ENCODE measurements around the gene BUD23. TPM values are rescaled to one million over a fixed set of nuclear protein-coding genes. Genes with fewer than 3 reads are reported as not detected.

Gene BUD23
- total RNA-seq, 3 donors from 2014 or later, result 39.5 to 49.8 (median 41.0) TPM

- Histone ChIP-seq H3K9me3 (no peaks in the 10 kb centered on the region), H3K27me3 (no peaks in the 10 kb centered on the region), H3K4me3 (no peak overlapping the region), H3K4me1 (peaks cover 0 to 3% of the 10 kb centered on the region in 2 donors), H3K27ac (no peak overlapping the region), H3K36me3 (no peaks in the 10 kb centered on the region)
- no peak for DNase-seq (ENCODE audit: low spot score in 2 of 2)
- intact Hi-C loops (cut with DNase I; ENCODE audit: low total_unique reads), result no loop called here
- TF ChIP-seq POLR2A (IDR thresholded peaks at IDR 0.05) (no peak), CTCF (IDR thresholded peaks at IDR 0.05) (no peak), POLR2AphosphoS5 (IDR thresholded peaks at IDR 0.05) (no peak)
Observed at GRCh38 chr7:73732397-73732796, 49.0 kb downstream of the BUD23 start.

- Histone ChIP-seq H3K4me3 (no peak overlapping the region), H3K27ac (peak overlapping the region; percentile 70 to 80), H3K4me1 (peaks cover 0 to 8% of the 10 kb centered on the region in 2 donors), H3K27me3 (no peaks in the 10 kb centered on the region), H3K9me3 (no peaks in the 10 kb centered on the region), H3K36me3 (no peaks in the 10 kb centered on the region)
- intact Hi-C loops (cut with DNase I; ENCODE audit: low total_unique reads), result no loop called here
- TF ChIP-seq POLR2AphosphoS5 (IDR thresholded peaks at IDR 0.05) (peak; percentile 55 to 74 (median 70)), POLR2A (IDR thresholded peaks at IDR 0.05) (no peak), CTCF (IDR thresholded peaks at IDR 0.05) (peak; percentile 64 to 84 (median 79))
- DNase-seq (ENCODE audit: low spot score in 2 of 2), result peak; percentile 68 to 84
Observed at GRCh38 chr7:73734619-73735527, 51.5 kb downstream of the BUD23 start.

- no peaks in the 10 kb centered on the region for H3K36me3 ChIP-seq
- intact Hi-C loops (cut with DNase I; ENCODE audit: low total_unique reads), result no loop called here
- H3K4me3 ChIP-seq, result no peak overlapping the region
- H3K4me1 ChIP-seq, result peaks cover 0 to 10% of the 10 kb centered on the region in 2 donors
- peak overlapping the region; percentile 70 to 80 for H3K27ac ChIP-seq
- TF ChIP-seq POLR2A (IDR thresholded peaks at IDR 0.05) (no peak), CTCF (IDR thresholded peaks at IDR 0.05) (no peak), POLR2AphosphoS5 (IDR thresholded peaks at IDR 0.05) (no peak)
- no peak for DNase-seq (ENCODE audit: low spot score in 2 of 2)
- no peaks in the 10 kb centered on the region for H3K27me3 ChIP-seq
- no peaks in the 10 kb centered on the region for H3K9me3 ChIP-seq
Observed at GRCh38 chr7:73735528-73735905, 52.1 kb downstream of the BUD23 start.

- no peaks in the 10 kb centered on the region for H3K9me3 ChIP-seq
- TF ChIP-seq POLR2AphosphoS5 (IDR thresholded peaks at IDR 0.05), result no peak
- no peak for TF ChIP-seq POLR2A (IDR thresholded peaks at IDR 0.05)
- no peak for TF ChIP-seq CTCF (IDR thresholded peaks at IDR 0.05)
- no peaks in the 10 kb centered on the region for H3K27me3 ChIP-seq
- no peak overlapping the region for H3K4me3 ChIP-seq
- no peaks in the 10 kb centered on the region for H3K36me3 ChIP-seq
- intact Hi-C loops (cut with DNase I; ENCODE audit: low total_unique reads), result no loop called here
- peaks cover 0 to 13% of the 10 kb centered on the region in 2 donors for H3K4me1 ChIP-seq
- DNase-seq (ENCODE audit: low spot score in 2 of 2), result no peak
- H3K27ac ChIP-seq, result peak overlapping the region in 1 of 2 donors; percentile 99
Observed at GRCh38 chr7:73736885-73737284, 53.5 kb downstream of the BUD23 start.

GRCh38 chr7:73737491-73738219 is 54.3 kb downstream of the BUD23 start:
- no peak for DNase-seq (ENCODE audit: low spot score in 2 of 2)
- peaks cover 0 to 20% of the 10 kb centered on the region in 2 donors for H3K4me1 ChIP-seq
- no peaks in the 10 kb centered on the region for H3K27me3 ChIP-seq
- peak overlapping the region; percentile 71 to 84 (median 73) for H3K4me3 ChIP-seq
- H3K36me3 ChIP-seq, result no peaks in the 10 kb centered on the region
- H3K27ac ChIP-seq, result peak overlapping the region; percentile 97 to 99
- intact Hi-C loops (cut with DNase I; ENCODE audit: low total_unique reads), result no loop called here
- H3K9me3 ChIP-seq, result no peaks in the 10 kb centered on the region
- TF ChIP-seq POLR2AphosphoS5 (IDR thresholded peaks at IDR 0.05) (no peak), POLR2A (IDR thresholded peaks at IDR 0.05) (no peak), CTCF (IDR thresholded peaks at IDR 0.05) (no peak)

All from breast epithelium (tissue), 4 donors.